ENCODE results near the gene SNTA1. TPM values are rescaled to one million over a fixed set of nuclear protein-coding genes. Genes with fewer than 3 reads are reported as not detected.

Gene SNTA1
- total and polyA plus RNA-seq, 9 of the 15 experiments (the other 6 are each of a cell fraction or from before 2014, with no cell fraction given) = 1.2 to 40.8 (median 20.3) TPM

DNA sequence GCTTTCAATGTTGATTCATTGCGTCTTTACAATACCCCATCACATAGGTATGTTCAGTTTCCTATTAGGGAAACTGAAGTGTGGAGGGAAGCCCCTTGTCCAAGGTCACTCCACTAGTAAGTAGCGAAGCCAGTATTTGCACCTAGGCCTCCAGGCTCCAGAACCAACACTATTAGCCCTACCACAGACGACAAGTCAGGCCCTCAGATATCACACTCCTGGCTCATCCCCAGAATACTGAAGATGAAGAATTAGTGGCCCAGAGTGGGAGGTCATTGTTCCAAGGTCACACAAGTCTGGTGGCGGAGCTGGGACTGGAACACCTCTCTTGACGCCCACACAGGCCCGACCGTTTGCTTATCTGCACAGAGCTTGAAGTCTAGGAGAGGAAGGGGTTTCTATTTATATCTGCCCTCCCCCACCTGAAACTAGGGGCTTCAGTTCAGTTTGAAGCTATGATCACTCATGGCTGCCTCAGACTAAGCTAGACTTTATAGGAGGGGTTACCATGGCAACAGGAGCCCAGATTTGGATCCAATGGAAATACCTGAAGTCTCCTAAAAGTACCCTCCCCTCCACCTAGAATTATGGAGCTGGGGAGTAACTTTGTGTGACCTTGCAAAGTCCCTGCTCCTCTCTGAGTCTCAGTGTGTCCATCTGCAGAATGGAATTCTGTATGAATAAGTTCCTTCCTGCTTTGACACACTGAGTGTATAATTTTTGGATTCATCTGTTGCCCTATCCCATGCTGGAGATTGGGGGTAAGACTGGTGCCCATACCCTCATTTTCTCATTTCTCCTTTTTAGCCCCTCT lies 2.2 kb downstream of the SNTA1 start (continued):
- peak; percentile 92 for TF ChIP-seq EGR1 (conservative IDR thresholded peaks at IDR 0.05)
- no peak for TF ChIP-seq RFX5 (IDR thresholded peaks at IDR 0.05; ENCODE audit: low read depth, low read length)
- no peak for TF ChIP-seq ZNF79 (CRISPR knock-in tag; IDR thresholded peaks at IDR 0.05; ENCODE audit: low read depth)
- TF ChIP-seq ETV6 (IDR thresholded peaks at IDR 0.05; ENCODE audit: borderline replicate concordance in 1 of 2, low read depth in 2 of 2, low read length in 1 of 2) = no peak
- no peak for TF ChIP-seq ETV6 (CRISPR knock-in tag; IDR thresholded peaks at IDR 0.05; ENCODE audit: borderline replicate concordance)
- no peak for TF ChIP-seq ZNF695 (CRISPR knock-in tag; IDR thresholded peaks at IDR 0.05)
- TF ChIP-seq, protein P1, sequence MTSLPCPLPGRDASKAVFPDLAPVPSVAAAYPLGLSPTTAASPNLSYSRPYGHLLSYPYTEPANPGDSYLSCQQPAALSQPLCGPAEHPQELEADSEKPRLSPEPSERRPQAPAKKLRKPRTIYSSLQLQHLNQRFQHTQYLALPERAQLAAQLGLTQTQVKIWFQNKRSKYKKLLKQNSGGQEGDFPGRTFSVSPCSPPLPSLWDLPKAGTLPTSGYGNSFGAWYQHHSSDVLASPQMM (CRISPR knock-in tag; IDR thresholded peaks at IDR 0.05) = no peak
- no peak for TF ChIP-seq HNRNPK (IDR thresholded peaks at IDR 0.05; ENCODE audit: low read depth, low read length, poor library complexity, severe bottlenecking)
- no peak for TF ChIP-seq SAFB2 (IDR thresholded peaks at IDR 0.05; ENCODE audit: borderline replicate concordance, low read depth, low read length, severe bottlenecking)
- TF ChIP-seq HDGF (IDR thresholded peaks at IDR 0.05) = no peak
- TF ChIP-seq ZNF140 (CRISPR knock-in tag; IDR thresholded peaks at IDR 0.05) = no peak
- peak in 1 of 2 experiments; percentile 37; a peak in 1 of 4 replicates for TF ChIP-seq TBL1XR1 (IDR thresholded peaks at IDR 0.05; ENCODE audit: low read length in 2 of 2)
- peak; percentile 95 for TF ChIP-seq ESRRA (IDR thresholded peaks at IDR 0.05; ENCODE audit: borderline replicate concordance, low read depth)
- no peak for TF ChIP-seq ZNF316 (IDR thresholded peaks at IDR 0.05)
- TF ChIP-seq MCM2 (IDR thresholded peaks at IDR 0.05; ENCODE audit: low read depth) = no peak
- no peak for TF ChIP-seq ZNF124 (CRISPR knock-in tag; IDR thresholded peaks at IDR 0.05)
- TF ChIP-seq TRIM28 (IDR thresholded peaks at IDR 0.05) = no peak
- TF ChIP-seq BMI1 (IDR thresholded peaks at IDR 0.05; ENCODE audit: low read length) = peak; percentile 67; the same call in 1 of the 2 replicates
- TF ChIP-seq ARNT (IDR thresholded peaks at IDR 0.05) = no peak
- peak; percentile 51 for TF ChIP-seq BCOR (IDR thresholded peaks at IDR 0.05)
- TF ChIP-seq, protein P2, sequence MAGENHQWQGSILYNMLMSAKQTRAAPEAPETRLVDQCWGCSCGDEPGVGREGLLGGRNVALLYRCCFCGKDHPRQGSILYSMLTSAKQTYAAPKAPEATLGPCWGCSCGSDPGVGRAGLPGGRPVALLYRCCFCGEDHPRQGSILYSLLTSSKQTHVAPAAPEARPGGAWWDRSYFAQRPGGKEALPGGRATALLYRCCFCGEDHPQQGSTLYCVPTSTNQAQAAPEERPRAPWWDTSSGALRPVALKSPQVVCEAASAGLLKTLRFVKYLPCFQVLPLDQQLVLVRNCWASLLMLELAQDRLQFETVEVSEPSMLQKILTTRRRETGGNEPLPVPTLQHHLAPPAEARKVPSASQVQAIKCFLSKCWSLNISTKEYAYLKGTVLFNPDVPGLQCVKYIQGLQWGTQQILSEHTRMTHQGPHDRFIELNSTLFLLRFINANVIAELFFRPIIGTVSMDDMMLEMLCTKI (IDR thresholded peaks at IDR 0.05; ENCODE audit: partially characterized antibody) = no peak
- TF ChIP-seq TEAD2 (tag; IDR thresholded peaks at IDR 0.05) = no peak
- peak; percentile 37; the same call in 1 of the 2 replicates for TF ChIP-seq POLR2AphosphoS5 (IDR thresholded peaks at IDR 0.05; ENCODE audit: control insufficient read depth, insufficient read depth, low read depth, low read length)
- TF ChIP-seq, protein P3, sequence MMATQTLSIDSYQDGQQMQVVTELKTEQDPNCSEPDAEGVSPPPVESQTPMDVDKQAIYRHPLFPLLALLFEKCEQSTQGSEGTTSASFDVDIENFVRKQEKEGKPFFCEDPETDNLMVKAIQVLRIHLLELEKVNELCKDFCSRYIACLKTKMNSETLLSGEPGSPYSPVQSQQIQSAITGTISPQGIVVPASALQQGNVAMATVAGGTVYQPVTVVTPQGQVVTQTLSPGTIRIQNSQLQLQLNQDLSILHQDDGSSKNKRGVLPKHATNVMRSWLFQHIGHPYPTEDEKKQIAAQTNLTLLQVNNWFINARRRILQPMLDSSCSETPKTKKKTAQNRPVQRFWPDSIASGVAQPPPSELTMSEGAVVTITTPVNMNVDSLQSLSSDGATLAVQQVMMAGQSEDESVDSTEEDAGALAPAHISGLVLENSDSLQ (IDR thresholded peaks at IDR 0.05) = no peak
- no peak for TF ChIP-seq CEBPG (CRISPR knock-in tag; IDR thresholded peaks at IDR 0.05)
- TF ChIP-seq CEBPG (tag; conservative IDR thresholded peaks at IDR 0.05 in 1 of 2, IDR thresholded peaks at IDR 0.05 in 1 of 2) = no peak
- peak; percentile 85 for TF ChIP-seq ZBTB7A (IDR thresholded peaks at IDR 0.05; ENCODE audit: borderline replicate concordance, control insufficient read depth, low read depth, low read length)
- TF ChIP-seq ZNF282 (CRISPR knock-in tag; IDR thresholded peaks at IDR 0.05) = no peak
- TF ChIP-seq KAT8 (IDR thresholded peaks at IDR 0.05; ENCODE audit: low read depth) = no peak
- no peak for TF ChIP-seq ZNF253 (CRISPR knock-in tag; conservative IDR thresholded peaks at IDR 0.05)
